ENCODE data around the gene AKAP13.

Gene AKAP13

GRCh38 chr15:85388566-85389305, 8.3 kb downstream of the AKAP13 start:
- no peak overlapping the region for H3K27ac ChIP-seq

GRCh38 chr15:85389306-85389650, 8.9 kb downstream of the AKAP13 start:
- no peak for TF ChIP-seq CTCF (conservative IDR thresholded peaks at IDR 0.05)
- TF ChIP-seq ZFX (IDR thresholded peaks at IDR 0.05) = no peak
- H3K27ac ChIP-seq = no peak overlapping the region

More at GRCh38 chr15:85388566-85389305, 8.3 kb downstream of the AKAP13 start:
- TF ChIP-seq CTCF (conservative IDR thresholded peaks at IDR 0.05) (no peak), ZFX (IDR thresholded peaks at IDR 0.05) (no peak)

GRCh38 chr15:85389772-85390171, 9.4 kb downstream of the AKAP13 start:
- no peak overlapping the region for H3K27ac ChIP-seq
- TF ChIP-seq ZFX (IDR thresholded peaks at IDR 0.05) (no peak), CTCF (conservative IDR thresholded peaks at IDR 0.05) (no peak)

- TF ChIP-seq CTCF (conservative IDR thresholded peaks at IDR 0.05) = no peak
- no peak for TF ChIP-seq ZFX (IDR thresholded peaks at IDR 0.05)
- H3K27ac ChIP-seq = no peak overlapping the region
Observed at GRCh38 chr15:85393210-85393609, 12.8 kb downstream of the AKAP13 start.

- TF ChIP-seq CTCF (conservative IDR thresholded peaks at IDR 0.05) (no peak), ZFX (IDR thresholded peaks at IDR 0.05) (no peak)
Observed at GRCh38 chr15:85394554-85395333, 14.3 kb downstream of the AKAP13 start.

GRCh38 chr15:85396554-85396953, 16.2 kb downstream of the AKAP13 start:
- no peak overlapping the region for H3K27ac ChIP-seq
- no peak for TF ChIP-seq ZFX (IDR thresholded peaks at IDR 0.05)
- no peak for TF ChIP-seq CTCF (conservative IDR thresholded peaks at IDR 0.05)

More at GRCh38 chr15:85394554-85395333, 14.3 kb downstream of the AKAP13 start:
- H3K27ac ChIP-seq = no peak overlapping the region

GRCh38 chr15:85397151-85397550, 16.7 kb downstream of the AKAP13 start:
- TF ChIP-seq ZFX (IDR thresholded peaks at IDR 0.05) (no peak), CTCF (conservative IDR thresholded peaks at IDR 0.05) (no peak)
- no peak overlapping the region for H3K27ac ChIP-seq

Measured in C4-2B (cell line).